Lower lobe of right lung (tissue), 2 donors: ENCODE measurements around the gene FAM234B. TPM values are rescaled to one million over a fixed set of nuclear protein-coding genes. Genes with fewer than 3 reads are reported as not detected.

Experiments used
- ATAC-seq, 2 donors: fragments of 200-7000 bp; cut with Tn5 transposase; one replicate each; pipeline ENCODE4 v1.9.1; 2020 to 2022; ENCODE audit warnings: mild to moderate bottlenecking in 2 of 2, moderate library complexity in 2 of 2
- DNase-seq: peaks from one replicate; pipeline ENCODE4 v3.0.0-alpha.2; 2020
- H3K27ac ChIP-seq: fragments of 200-600 bp; one replicate; pipeline ENCODE4 v1.8.0; 2022
- H3K27me3 ChIP-seq: fragments of 200-600 bp; one replicate; pipeline ENCODE4 v1.8.0; 2022; ENCODE audit warnings: low read depth
- H3K36me3 ChIP-seq: fragments of 200-600 bp; one replicate; pipeline ENCODE4 v1.8.0; 2022; ENCODE audit warnings: mild to moderate bottlenecking
- H3K4me1 ChIP-seq: fragments of 200-600 bp; one replicate; pipeline ENCODE4 v1.8.0; 2022
- H3K4me3 ChIP-seq: fragments of 200-600 bp; one replicate; pipeline ENCODE4 v1.8.0; 2022; ENCODE audit warnings: mild to moderate bottlenecking
- H3K9me3 ChIP-seq: fragments of 200-600 bp; one replicate; pipeline ENCODE4 v1.8.0; 2022
- CTCF ChIP-seq: fragments of 200-600 bp; IDR thresholded peaks from one replicate; pipeline ENCODE4 v1.8.0; 2022; ENCODE audit warnings: antibody characterized with exemption, mild to moderate bottlenecking
- intact Hi-C: fragments of 100-400 bp; cut with DNase I; formaldehyde crosslinking; loops from one replicate; pipeline ENCODE4 v1.11.0; 2022
- total RNA-seq: library from RNA; stranded (reverse); fragmentation: NEBNext Ultra II Directional; extraction: Animal tissue kit (Norgen Biotek cat#: 25700); gene quantifications from one replicate; pipeline ENCODE4 v1.2.1, GENCODE V29; 2021
- donor health status: DM: no; HTN: yes; CAD: no; lungs with severe emphysema.

FAM234B gene
- total RNA-seq, 1 donor from 2014 or later = 7.5 TPM

- Histone ChIP-seq H3K4me1 (peaks cover 42% of the 10 kb centered on the region), H3K36me3 (no peaks in the 10 kb centered on the region), H3K9me3 (peaks cover 4% of the 10 kb centered on the region), H3K27me3 (no peaks in the 10 kb centered on the region), H3K27ac (peak within 1 kb of the TSS; percentile 95), H3K4me3 (no peak within 1 kb of the TSS)
- ATAC-seq = no peak
- DNase-seq = no peak
- no peak for TF ChIP-seq CTCF
- intact Hi-C loops = no loop called here
These were observed 59.3 kb downstream of the FAM234B start, which contains the start of gene GSG1 for GRCh38 chr12:13103391-13104033. Gene GSG1 (minus strand): TSS chr12:13103667. CDS start chr12:13103512, 155 bp downstream.

GRCh38 chr12:13104409-13104808, 60.2 kb downstream of the FAM234B start:
- DNase-seq (no peak), ATAC-seq (no peak)
- peaks cover 4% of the 10 kb centered on the region for H3K9me3 ChIP-seq
- H3K27me3 ChIP-seq = no peaks in the 10 kb centered on the region
- no peak overlapping the region for H3K4me3 ChIP-seq
- intact Hi-C loops = no loop called here
- peaks cover 33% of the 10 kb centered on the region for H3K4me1 ChIP-seq
- no peaks in the 10 kb centered on the region for H3K36me3 ChIP-seq
- no peak for TF ChIP-seq CTCF
- H3K27ac ChIP-seq = no peak overlapping the region

GRCh38 chr12:13105781-13106180, 61.6 kb downstream of the FAM234B start:
- intact Hi-C loops = no loop called here
- TF ChIP-seq CTCF = no peak
- Histone ChIP-seq H3K4me3 (no peak overlapping the region), H3K9me3 (peaks cover 4% of the 10 kb centered on the region), H3K27me3 (no peaks in the 10 kb centered on the region), H3K36me3 (no peaks in the 10 kb centered on the region), H3K4me1 (peaks cover 20% of the 10 kb centered on the region), H3K27ac (no peak overlapping the region)
- ATAC-seq = no peak
- no peak for DNase-seq

- Histone ChIP-seq H3K4me1 (peaks cover 15% of the 10 kb centered on the region), H3K27me3 (no peaks in the 10 kb centered on the region), H3K27ac (no peak overlapping the region), H3K36me3 (no peaks in the 10 kb centered on the region), H3K9me3 (peaks cover 4% of the 10 kb centered on the region), H3K4me3 (no peak overlapping the region)
- ATAC-seq (no peak), DNase-seq (no peak)
- intact Hi-C loops = no loop called here
- no peak for TF ChIP-seq CTCF
These were observed 62.5 kb downstream of the FAM234B start for GRCh38 chr12:13106666-13107065.

GRCh38 chr12:13112968-13113367, 68.8 kb downstream of the FAM234B start:
- no peak overlapping the region for H3K27ac ChIP-seq
- H3K4me3 ChIP-seq = no peak overlapping the region
- peaks cover 4% of the 10 kb centered on the region for H3K9me3 ChIP-seq
- peaks cover 8% of the 10 kb centered on the region for H3K4me1 ChIP-seq
- H3K36me3 ChIP-seq = no peaks in the 10 kb centered on the region
- ATAC-seq = no peak
- no peak for TF ChIP-seq CTCF
- no peaks in the 10 kb centered on the region for H3K27me3 ChIP-seq
- intact Hi-C loops = no loop called here
- DNase-seq = no peak
